GM03348 (cell line): ENCODE data around the gene LTBP3.

Experiments used
- DNase-seq: peaks from one replicate; pipeline ENCODE4 v3.0.0; 2012; ENCODE audit warnings: low spot score

Gene LTBP3

GRCh38 chr11:65585396-65586246, 27.5 kb upstream of the LTBP3 start:
- no peak for DNase-seq

- DNase-seq, result no peak
These were observed 26.6 kb upstream of the LTBP3 start for GRCh38 chr11:65584723-65585171.

- DNase-seq, result no peak
These were observed 25.9 kb upstream of the LTBP3 start for GRCh38 chr11:65584106-65584505.

- no peak for DNase-seq
These were observed 25.4 kb upstream of the LTBP3 start for GRCh38 chr11:65583589-65583988.

GRCh38 chr11:65581928-65582327, 23.8 kb upstream of the LTBP3 start:
- no peak for DNase-seq

GRCh38 chr11:65580756-65581155, 22.6 kb upstream of the LTBP3 start:
- no peak for DNase-seq

GRCh38 chr11:65580031-65580692, 22.0 kb upstream of the LTBP3 start:
- no peak for DNase-seq

GRCh38 chr11:65579291-65579690, 21.1 kb upstream of the LTBP3 start:
- no peak for DNase-seq

- no peak for DNase-seq
These were observed 20.5 kb upstream of the LTBP3 start for GRCh38 chr11:65578667-65579066.

- DNase-seq, result no peak
These were observed 20.0 kb upstream of the LTBP3 start for GRCh38 chr11:65578134-65578533.

GRCh38 chr11:65577756-65578109, 19.6 kb upstream of the LTBP3 start:
- DNase-seq, result no peak

GRCh38 chr11:65576867-65577755, 19.0 kb upstream of the LTBP3 start:
- peak; percentile 82 for DNase-seq

GRCh38 chr11:65576232-65576866, 18.2 kb upstream of the LTBP3 start:
- no peak for DNase-seq

- DNase-seq, result peak; percentile 94
These were observed 17.5 kb upstream of the LTBP3 start, which contains the start of gene EHBP1L1 for GRCh38 chr11:65575568-65576231. Gene EHBP1L1, plus strand, starts transcription at chr11:65576053. Its CDS starts 250 bp downstream, at chr11:65576303.

GRCh38 chr11:65574811-65575567, 16.8 kb upstream of the LTBP3 start:
- no peak for DNase-seq

- DNase-seq, result peak; percentile 97
These were observed 16.1 kb upstream of the LTBP3 start for GRCh38 chr11:65574109-65574810.

- no peak for DNase-seq
These were observed 15.4 kb upstream of the LTBP3 start for GRCh38 chr11:65573391-65574079.

GRCh38 chr11:65572356-65573051, 14.3 kb upstream of the LTBP3 start, which contains the start of gene FAM89B:
Gene FAM89B, plus strand, starts transcription at chr11:65572538. Its CDS starts 132 bp downstream, at chr11:65572670.
- DNase-seq, result peak; percentile 90

GRCh38 chr11:65571940-65572339, 13.8 kb upstream of the LTBP3 start:
- DNase-seq, result no peak
